HG03575 (cell line): ENCODE results near the gene USP17L19.
"Not testable (repeated sequence)": the region's sequence is repeated elsewhere in the genome, so short reads cannot be mapped to it uniquely, and the experiment has no call there.

Source experiments
- ATAC-seq: cut with Tn5 transposase; IDR thresholded peaks from one replicate; pipeline ENCODE4 v1.9.1; 2021; ENCODE audit not compliant: unreplicated experiment, insufficient number of reproducible peaks, low FRiP score; ENCODE audit errors: extremely low read depth

USP17L19 gene

GRCh38 chr4:9253078-9253477 is at the start of gene USP17L19:
TSS of gene USP17L19 (plus strand) at chr4:9253378. CDS start at chr4:9253378, 0 bp downstream.
- ATAC-seq, result not testable (repeated sequence)

- not testable (repeated sequence) for ATAC-seq
These were observed 42.8 kb upstream of the USP17L19 start, which contains the start of gene USP17L10 for GRCh38 chr4:9210357-9210756. TSS of gene USP17L10 (plus strand) at chr4:9210657. CDS start at chr4:9210657, 0 bp downstream.

- not testable (repeated sequence) for ATAC-seq
These were observed 38.5 kb upstream of the USP17L19 start for GRCh38 chr4:9214701-9215100.

- ATAC-seq, result not testable (repeated sequence)
These were observed 38.1 kb upstream of the USP17L19 start, which contains the start of gene USP17L11 for GRCh38 chr4:9215105-9215504. TSS of gene USP17L11 (plus strand) at chr4:9215405. CDS start at chr4:9215405, 0 bp downstream.

- ATAC-seq, result not testable (repeated sequence)
These were observed 33.3 kb upstream of the USP17L19 start, which contains the start of gene USP17L12 for GRCh38 chr4:9219852-9220251. TSS of gene USP17L12 (plus strand) at chr4:9220152. CDS start at chr4:9220152, 0 bp downstream.

- not testable (repeated sequence) for ATAC-seq
These were observed 28.6 kb upstream of the USP17L19 start, which contains the start of gene USP17L13 for GRCh38 chr4:9224596-9224995. TSS of gene USP17L13 (plus strand) at chr4:9224896. CDS start at chr4:9224896, 0 bp downstream.

GRCh38 chr4:9230249-9230648 is 22.9 kb upstream of the USP17L19 start:
- not testable (repeated sequence) for ATAC-seq

GRCh38 chr4:9234085-9234484 is 19.1 kb upstream of the USP17L19 start, which contains the start of gene USP17L15:
TSS of gene USP17L15 (plus strand) at chr4:9234385. CDS start at chr4:9234385, 0 bp downstream.
- not testable (repeated sequence) for ATAC-seq

- not testable (repeated sequence) for ATAC-seq
These were observed 14.7 kb upstream of the USP17L19 start for GRCh38 chr4:9238461-9238860.

- ATAC-seq, result not testable (repeated sequence)
These were observed 9.6 kb upstream of the USP17L19 start, which contains the start of gene USP17L17 for GRCh38 chr4:9243579-9243978. TSS of gene USP17L17 (plus strand) at chr4:9243879. CDS start at chr4:9243879, 0 bp downstream.

- ATAC-seq, result not testable (repeated sequence)
These were observed 5.1 kb upstream of the USP17L19 start, which contains the start of gene USP17L18 for GRCh38 chr4:9247953-9248680. TSS of gene USP17L18 (plus strand) at chr4:9248630. CDS start at chr4:9248630, 0 bp downstream.

GRCh38 chr4:9257824-9258223 is 4.6 kb downstream of the USP17L19 start, which contains the start of gene USP17L20:
TSS of gene USP17L20 (plus strand) at chr4:9258124. CDS start at chr4:9258124, 0 bp downstream.
- not testable (repeated sequence) for ATAC-seq

- not testable (repeated sequence) for ATAC-seq
These were observed 9.4 kb downstream of the USP17L19 start, which contains the start of gene USP17L21 for GRCh38 chr4:9262572-9262971. TSS of gene USP17L21 (plus strand) at chr4:9262872. CDS start at chr4:9262872, 0 bp downstream.

- not testable (repeated sequence) for ATAC-seq
These were observed 14.1 kb downstream of the USP17L19 start, which contains the start of gene USP17L22 for GRCh38 chr4:9267319-9267718. TSS of gene USP17L22 (plus strand) at chr4:9267619. CDS start at chr4:9267619, 0 bp downstream.

- ATAC-seq, result not testable (repeated sequence)
These were observed 18.5 kb downstream of the USP17L19 start for GRCh38 chr4:9271719-9272118.
